ENCODE data around the gene RBM12.

RBM12 gene

DNA sequence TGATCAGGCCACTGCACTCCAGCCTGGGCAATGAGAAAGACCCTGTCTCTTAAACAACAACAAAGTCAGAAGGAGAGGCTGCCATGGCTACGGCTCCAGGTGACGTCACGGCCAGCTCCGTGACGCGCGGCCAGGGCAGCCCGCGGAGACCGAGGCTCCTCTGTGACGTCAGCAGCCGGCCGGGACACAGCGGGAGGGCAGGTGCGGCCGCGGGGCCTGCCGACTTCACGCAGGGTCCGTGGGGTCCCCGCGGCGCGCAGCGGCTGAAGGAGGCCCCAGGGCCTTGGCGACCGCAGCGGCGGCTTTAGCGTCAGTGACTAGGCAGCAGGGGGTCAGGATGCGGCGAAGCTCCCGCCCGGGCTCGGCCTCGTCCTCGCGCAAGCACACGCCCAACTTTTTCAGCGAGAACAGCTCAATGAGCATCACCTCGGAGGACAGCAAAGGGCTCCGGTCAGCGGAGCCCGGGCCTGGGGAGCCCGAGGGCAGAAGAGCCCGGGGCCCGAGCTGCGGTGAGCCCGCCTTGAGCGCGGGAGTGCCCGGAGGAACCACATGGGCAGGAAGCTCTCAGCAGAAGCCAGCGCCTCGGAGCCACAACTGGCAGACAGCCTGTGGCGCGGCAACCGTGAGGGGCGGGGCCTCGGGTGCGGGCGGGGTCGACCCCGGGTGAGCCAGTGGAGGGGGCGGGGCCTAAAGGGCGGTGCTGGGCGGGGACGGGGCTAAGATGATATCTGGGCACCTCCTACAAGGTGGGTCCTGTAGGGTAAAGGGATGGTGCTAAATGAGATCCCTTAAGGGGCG, 48.8 kb downstream of the RBM12 start, which contains the start of gene SPAG4:
Gene SPAG4, plus strand, starts transcription at position 163 of the 798 bp plus-strand sequence. Its CDS starts 175 bp downstream, at position 338.
- peaks cover 27% of the 10 kb centered on the region for H3K4me1 Mint-ChIP-seq (ENCODE audit: low read depth)
- peak within 1 kb of the TSS; percentile 94 for H3K27ac Mint-ChIP-seq
- no peaks in the 10 kb centered on the region for H3K36me3 Mint-ChIP-seq (ENCODE audit: low read depth)
- peak within 1 kb of the TSS; percentile 87 for H3K4me3 Mint-ChIP-seq
- H3K27me3 Mint-ChIP-seq (ENCODE audit: low read depth), result no peaks in the 10 kb centered on the region
- no peaks in the 10 kb centered on the region for H3K9me3 Mint-ChIP-seq

- H3K4me1 Mint-ChIP-seq (ENCODE audit: low read depth), result peaks cover 6% of the 10 kb centered on the region
- no peaks in the 10 kb centered on the region for H3K36me3 Mint-ChIP-seq (ENCODE audit: low read depth)
Observed at GRCh38 chr20:35611482-35611881, 53.2 kb downstream of the RBM12 start.

DNA sequence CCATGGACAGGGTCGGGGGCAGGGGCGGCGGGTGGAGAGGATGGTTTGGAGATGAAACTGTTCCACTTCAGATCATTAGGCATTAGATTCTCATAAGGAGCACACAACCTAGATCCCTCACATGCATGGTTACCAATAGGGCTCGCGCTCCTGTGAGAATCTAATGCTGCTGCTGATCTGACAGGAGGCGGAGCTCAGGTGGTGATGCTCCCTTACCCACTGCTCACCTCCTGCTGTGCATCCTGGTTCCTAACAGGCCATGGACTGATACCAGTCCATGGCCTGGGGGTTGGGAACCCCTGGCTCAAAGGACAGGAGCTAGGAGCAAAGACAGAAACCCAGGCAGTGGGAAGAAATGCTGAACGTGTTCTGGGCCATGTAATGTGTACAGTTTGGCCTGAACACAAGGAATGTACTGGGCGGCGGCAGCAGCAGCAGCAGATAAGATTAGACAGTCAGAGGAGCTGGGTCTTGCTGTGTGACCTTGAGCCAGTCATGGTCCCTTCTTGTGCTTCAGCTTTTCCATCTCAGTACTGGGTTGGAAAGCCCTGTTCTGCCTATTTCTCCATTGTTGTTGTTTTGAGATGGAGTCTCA, 53.8 kb downstream of the RBM12 start:
- Mint-ChIP-seq H3K9me3 (no peaks in the 10 kb centered on the region), H3K36me3 (ENCODE audit: low read depth) (no peaks in the 10 kb centered on the region), H3K4me3 (no peak overlapping the region), H3K27me3 (ENCODE audit: low read depth) (no peaks in the 10 kb centered on the region), H3K27ac (no peak overlapping the region), H3K4me1 (ENCODE audit: low read depth) (peaks cover 6% of the 10 kb centered on the region)

More at GRCh38 chr20:35611482-35611881, 53.2 kb downstream of the RBM12 start:
- H3K27me3 Mint-ChIP-seq (ENCODE audit: low read depth), result no peaks in the 10 kb centered on the region
- H3K27ac Mint-ChIP-seq, result no peak overlapping the region
- no peak overlapping the region for H3K4me3 Mint-ChIP-seq
- H3K9me3 Mint-ChIP-seq, result no peaks in the 10 kb centered on the region

DNA sequence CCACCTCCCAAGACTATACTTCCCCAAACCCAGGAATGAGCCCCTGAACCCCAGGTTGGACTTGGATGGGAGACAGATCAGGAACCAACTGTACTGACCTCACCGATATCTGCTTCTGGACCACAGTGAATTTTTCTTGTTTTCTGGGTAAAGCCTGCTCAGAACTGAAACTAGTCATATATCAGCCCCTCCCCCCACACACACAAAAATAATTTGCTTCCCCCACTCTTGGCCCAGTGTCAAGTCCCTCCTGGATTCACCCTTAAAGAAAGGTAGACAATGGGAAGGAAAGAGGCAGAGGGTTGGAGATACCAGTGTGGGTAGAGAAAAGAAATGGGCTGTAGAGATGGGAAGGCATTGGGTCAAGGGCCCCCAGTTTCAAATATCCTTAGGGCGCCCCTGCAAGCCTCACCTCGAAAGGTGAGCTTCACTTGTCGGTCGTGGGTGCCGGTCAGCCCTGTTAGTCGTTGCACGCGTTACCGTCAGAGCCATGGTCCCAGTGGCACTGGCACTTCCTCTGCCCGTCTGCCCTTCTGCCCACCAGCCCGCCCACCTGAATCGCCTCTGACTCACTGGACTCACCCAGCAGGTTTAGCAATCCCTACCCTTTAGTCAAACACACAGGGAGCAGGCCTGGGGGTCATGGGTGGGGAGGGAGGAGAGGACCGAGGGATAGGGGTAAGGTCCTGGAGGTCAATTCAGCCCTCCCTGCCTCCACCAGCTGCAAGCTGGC, 57.5 kb downstream of the RBM12 start:
- H3K4me1 Mint-ChIP-seq (ENCODE audit: low read depth), result peaks cover 3% of the 10 kb centered on the region
- peaks cover 8% of the 10 kb centered on the region for H3K27me3 Mint-ChIP-seq (ENCODE audit: low read depth)
- no peak overlapping the region for H3K4me3 Mint-ChIP-seq
- no peaks in the 10 kb centered on the region for H3K9me3 Mint-ChIP-seq
- H3K27ac Mint-ChIP-seq, result no peak overlapping the region
- H3K36me3 Mint-ChIP-seq (ENCODE audit: low read depth), result no peaks in the 10 kb centered on the region

GRCh38 chr20:35606127-35606526, 58.6 kb downstream of the RBM12 start:
- Mint-ChIP-seq H3K9me3 (no peaks in the 10 kb centered on the region), H3K4me3 (no peak overlapping the region), H3K36me3 (ENCODE audit: low read depth) (no peaks in the 10 kb centered on the region), H3K27ac (no peak overlapping the region), H3K4me1 (ENCODE audit: low read depth) (peaks cover 5% of the 10 kb centered on the region), H3K27me3 (ENCODE audit: low read depth) (peaks cover 13% of the 10 kb centered on the region)

GRCh38 chr20:35604449-35604747, 60.3 kb downstream of the RBM12 start:
- Mint-ChIP-seq H3K27ac (no peak overlapping the region), H3K36me3 (ENCODE audit: low read depth) (no peaks in the 10 kb centered on the region), H3K27me3 (ENCODE audit: low read depth) (peaks cover 24% of the 10 kb centered on the region), H3K9me3 (no peaks in the 10 kb centered on the region), H3K4me1 (ENCODE audit: low read depth) (peaks cover 6% of the 10 kb centered on the region), H3K4me3 (no peak overlapping the region)

DNA sequence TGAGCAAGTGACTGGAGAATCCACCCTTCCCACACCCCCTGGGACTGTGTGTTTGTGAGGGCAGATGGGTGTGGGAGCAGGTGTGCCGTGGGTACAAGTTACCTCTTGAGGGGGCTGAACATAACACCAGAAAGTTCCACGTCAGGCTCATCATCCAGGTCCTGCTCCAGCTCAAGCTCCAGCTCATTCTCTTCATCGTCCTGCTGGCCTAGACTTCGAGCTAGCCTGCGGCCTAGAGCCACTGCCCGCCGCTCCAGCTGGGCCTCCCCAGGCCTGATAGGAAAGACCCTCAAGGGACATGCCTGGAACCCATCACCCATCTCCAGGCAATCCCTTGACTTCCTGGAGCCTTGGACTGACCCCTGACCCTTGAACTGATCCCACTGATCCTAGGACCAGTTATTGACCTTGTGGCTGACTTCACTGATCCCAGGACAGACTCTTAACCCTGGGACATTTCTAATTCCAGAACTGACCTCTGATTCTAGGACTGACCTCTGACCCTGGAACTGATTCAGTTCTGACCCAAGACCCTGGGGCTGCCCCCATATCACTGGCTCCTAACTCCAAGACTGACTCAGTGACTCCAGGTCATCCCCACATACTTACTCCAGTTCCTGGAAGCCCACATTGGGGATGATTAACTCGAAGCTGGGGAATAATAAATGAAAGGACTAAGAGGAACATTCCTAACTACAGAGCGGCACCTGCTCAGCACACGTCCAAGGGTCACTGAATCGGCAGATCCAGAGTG, 60.8 kb downstream of the RBM12 start:
- Mint-ChIP-seq H3K27ac (no peak overlapping the region), H3K9me3 (no peaks in the 10 kb centered on the region), H3K4me3 (no peak overlapping the region), H3K4me1 (ENCODE audit: low read depth) (peaks cover 6% of the 10 kb centered on the region), H3K36me3 (ENCODE audit: low read depth) (no peaks in the 10 kb centered on the region), H3K27me3 (ENCODE audit: low read depth) (peaks cover 29% of the 10 kb centered on the region)

- Mint-ChIP-seq H3K27me3 (ENCODE audit: low read depth) (peaks cover 38% of the 10 kb centered on the region), H3K27ac (no peak overlapping the region), H3K4me3 (no peak overlapping the region), H3K9me3 (no peaks in the 10 kb centered on the region), H3K36me3 (ENCODE audit: low read depth) (no peaks in the 10 kb centered on the region), H3K4me1 (ENCODE audit: low read depth) (peaks cover 6% of the 10 kb centered on the region)
Observed at GRCh38 chr20:35602851-35603495, 61.7 kb downstream of the RBM12 start.

- Mint-ChIP-seq H3K4me1 (ENCODE audit: low read depth) (peaks cover 6% of the 10 kb centered on the region), H3K4me3 (no peak overlapping the region), H3K36me3 (ENCODE audit: low read depth) (no peaks in the 10 kb centered on the region), H3K27ac (no peak overlapping the region), H3K9me3 (no peaks in the 10 kb centered on the region), H3K27me3 (ENCODE audit: low read depth) (peaks cover 48% of the 10 kb centered on the region)
Observed at GRCh38 chr20:35601990-35602389, 62.7 kb downstream of the RBM12 start.

DNA sequence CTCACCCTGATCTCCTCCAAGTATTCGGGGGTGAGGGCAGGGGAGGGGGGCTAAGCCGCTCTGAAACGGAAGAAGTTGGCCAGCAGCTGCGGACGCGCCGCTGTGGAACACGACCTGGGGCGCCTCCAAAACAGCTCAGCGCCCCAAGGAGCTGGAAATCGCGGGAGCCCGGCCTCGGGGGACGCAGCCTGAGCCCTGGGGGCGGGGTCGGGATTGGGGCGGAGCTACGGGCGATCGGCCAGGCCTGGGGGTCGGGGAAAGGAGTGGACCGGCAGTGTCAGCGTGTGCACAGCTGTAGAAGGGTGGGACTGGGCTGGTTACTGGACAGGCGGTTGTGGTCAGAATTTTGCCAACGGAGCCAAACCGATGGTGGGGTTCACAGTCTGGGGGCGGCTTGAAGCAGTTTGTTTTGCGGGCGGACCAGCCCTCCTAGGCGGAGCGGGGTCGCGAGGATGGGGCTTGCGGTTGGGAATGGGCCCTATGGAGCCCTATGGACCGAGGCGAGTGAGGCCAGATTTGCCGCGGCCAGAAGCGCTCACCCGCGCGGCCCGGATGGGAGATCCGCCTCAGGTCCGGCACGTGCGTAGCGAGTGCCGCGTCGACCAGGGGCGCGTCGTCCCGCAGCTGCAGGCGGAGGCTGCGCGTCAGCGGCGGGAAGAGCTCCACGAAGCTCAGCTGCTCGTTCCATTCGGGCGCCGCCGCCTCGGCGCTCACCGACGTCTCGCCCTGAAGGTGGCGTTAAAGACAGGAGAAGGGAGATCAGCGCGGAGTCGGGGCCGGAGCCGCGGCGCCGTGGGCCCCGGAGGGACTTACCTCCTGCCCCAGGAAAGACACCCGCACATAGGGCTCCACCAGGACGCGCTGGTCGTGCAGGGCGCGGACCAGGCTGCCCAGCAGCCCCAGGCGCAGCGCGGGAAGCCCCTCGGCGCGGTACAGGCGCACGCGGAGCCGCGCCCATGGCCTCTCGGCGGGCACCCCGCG, 63.4 kb downstream of the RBM12 start:
- no peak overlapping the region for H3K27ac Mint-ChIP-seq
- H3K4me1 Mint-ChIP-seq (ENCODE audit: low read depth), result peaks cover 3% of the 10 kb centered on the region
- peaks cover 54% of the 10 kb centered on the region for H3K27me3 Mint-ChIP-seq (ENCODE audit: low read depth)
- no peaks in the 10 kb centered on the region for H3K9me3 Mint-ChIP-seq
- no peaks in the 10 kb centered on the region for H3K36me3 Mint-ChIP-seq (ENCODE audit: low read depth)
- peak overlapping the region; percentile 64 for H3K4me3 Mint-ChIP-seq

DNA sequence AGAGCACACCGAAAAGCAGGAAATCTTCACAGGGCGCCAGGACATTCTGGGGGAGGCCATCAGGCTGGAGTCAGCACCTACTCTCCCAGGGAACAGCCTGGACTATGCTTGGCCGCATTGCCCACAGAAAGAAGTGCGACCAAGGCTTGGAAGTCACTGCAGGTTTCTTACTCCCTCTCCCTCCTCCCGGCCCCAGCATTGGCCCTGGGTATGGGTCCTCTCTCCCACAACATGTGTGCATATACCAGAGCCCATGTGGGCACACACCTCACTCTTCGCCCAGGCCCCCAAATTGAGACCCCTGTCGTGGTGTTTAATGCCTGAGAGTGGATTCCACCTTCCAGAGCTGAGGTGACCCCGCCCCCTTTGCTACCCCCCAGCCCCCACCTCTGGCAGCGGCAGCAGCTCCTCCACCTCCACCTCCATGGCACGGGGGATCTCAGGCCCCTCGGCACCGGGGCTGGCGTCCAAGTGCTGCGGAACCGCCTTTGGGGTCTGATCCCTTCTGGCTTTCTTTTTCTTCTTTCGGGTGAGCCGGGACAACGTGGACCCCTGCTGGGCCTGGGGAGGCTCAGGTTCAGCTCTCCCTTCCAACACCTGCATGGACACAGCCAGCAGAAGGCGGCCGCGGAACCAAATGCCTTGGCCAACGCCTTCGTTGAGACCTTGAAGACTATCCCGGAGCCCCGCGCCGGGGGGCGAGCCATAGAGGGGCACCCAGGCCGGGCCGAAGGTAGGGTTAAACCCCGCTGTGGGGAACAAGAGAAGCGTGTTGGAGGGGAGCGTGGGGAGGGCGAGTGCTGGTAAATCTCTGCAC, 64.3 kb downstream of the RBM12 start:
- H3K4me1 Mint-ChIP-seq (ENCODE audit: low read depth), result peaks cover 3% of the 10 kb centered on the region
- H3K9me3 Mint-ChIP-seq, result no peaks in the 10 kb centered on the region
- no peak overlapping the region for H3K27ac Mint-ChIP-seq
- H3K36me3 Mint-ChIP-seq (ENCODE audit: low read depth), result no peaks in the 10 kb centered on the region
- peaks cover 54% of the 10 kb centered on the region for H3K27me3 Mint-ChIP-seq (ENCODE audit: low read depth)
- peak overlapping the region; percentile 64 for H3K4me3 Mint-ChIP-seq

- no peaks in the 10 kb centered on the region for H3K36me3 Mint-ChIP-seq (ENCODE audit: low read depth)
- no peaks in the 10 kb centered on the region for H3K9me3 Mint-ChIP-seq
- H3K4me3 Mint-ChIP-seq, result no peak overlapping the region
- H3K27ac Mint-ChIP-seq, result no peak overlapping the region
- peaks cover 3% of the 10 kb centered on the region for H3K4me1 Mint-ChIP-seq (ENCODE audit: low read depth)
- peaks cover 54% of the 10 kb centered on the region for H3K27me3 Mint-ChIP-seq (ENCODE audit: low read depth)
Observed at GRCh38 chr20:35599776-35600120, 65.0 kb downstream of the RBM12 start.
